Measurements from ENCODE around the gene RGP1. TPM values are rescaled to one million over a fixed set of nuclear protein-coding genes. Genes with fewer than 3 reads are reported as not detected.

Gene RGP1
- total RNA-seq, 1 experiment from 2014 or later = 13.4 TPM

- no peaks in the 10 kb centered on the region for H3K9me2 ChIP-seq (replicated peaks; ENCODE audit: insufficient read depth, low read length)
- H3K4me2 ChIP-seq (ENCODE audit: low read depth, low read length, poor library complexity, severe bottlenecking) = no peak overlapping the region
- H3K36me3 ChIP-seq (ENCODE audit: insufficient read depth, low read length) = peaks cover 25% of the 10 kb centered on the region; the same call in 1 of the 2 replicates
- H2AFZ ChIP-seq (ENCODE audit: low read length) = no peak overlapping the region
- peaks cover 3% of the 10 kb centered on the region; the same call in 1 of the 2 replicates for H4K20me1 ChIP-seq (ENCODE audit: insufficient read depth, low read depth, low read length)
- H3K4me3 ChIP-seq (ENCODE audit: low read length) = no peak overlapping the region
- no peaks in the 10 kb centered on the region for H3K9me3 ChIP-seq (ENCODE audit: low read length)
- no peak overlapping the region for H3K9ac ChIP-seq (ENCODE audit: low read length)
- peak; percentile 64 for DNase-seq
- H3K79me2 ChIP-seq (ENCODE audit: low read length) = peaks cover 58% of the 10 kb centered on the region
- peaks cover 37% of the 10 kb centered on the region for H3K4me1 ChIP-seq (ENCODE audit: low read length)
- H3K27me3 ChIP-seq (ENCODE audit: low read length) = no peaks in the 10 kb centered on the region
- H3K27ac ChIP-seq (ENCODE audit: low read length) = no peak overlapping the region
Measured at GRCh38 chr9:35726931-35727330, 22.2 kb upstream of the RGP1 start.

GRCh38 chr9:35727676-35728040 lies 21.4 kb upstream of the RGP1 start:
- Histone ChIP-seq H3K4me3 (ENCODE audit: low read length) (no peak overlapping the region), H3K79me2 (ENCODE audit: low read length) (peaks cover 58% of the 10 kb centered on the region), H4K20me1 (ENCODE audit: insufficient read depth, low read depth, low read length) (peaks cover 3% of the 10 kb centered on the region; the same call in 1 of the 2 replicates), H3K27me3 (ENCODE audit: low read length) (no peaks in the 10 kb centered on the region), H3K9me3 (ENCODE audit: low read length) (no peaks in the 10 kb centered on the region), H3K36me3 (ENCODE audit: insufficient read depth, low read length) (peaks cover 18% of the 10 kb centered on the region; the same call in 1 of the 2 replicates), H3K4me2 (ENCODE audit: low read depth, low read length, poor library complexity, severe bottlenecking) (no peak overlapping the region), H3K9ac (ENCODE audit: low read length) (no peak overlapping the region), H3K27ac (ENCODE audit: low read length) (no peak overlapping the region), H2AFZ (ENCODE audit: low read length) (no peak overlapping the region), H3K9me2 (replicated peaks; ENCODE audit: insufficient read depth, low read length) (no peaks in the 10 kb centered on the region), H3K4me1 (ENCODE audit: low read length) (peaks cover 37% of the 10 kb centered on the region)
- no peak for DNase-seq

GRCh38 chr9:35728041-35728971 lies 20.8 kb upstream of the RGP1 start:
- peaks cover 62% of the 10 kb centered on the region for H3K79me2 ChIP-seq (ENCODE audit: low read length)
- H3K9ac ChIP-seq (ENCODE audit: low read length) = peak overlapping the region; percentile 21; the same call in 1 of the 2 replicates
- H3K27ac ChIP-seq (ENCODE audit: low read length) = no peak overlapping the region
- no peaks in the 10 kb centered on the region for H3K9me3 ChIP-seq (ENCODE audit: low read length)
- peak overlapping the region; percentile 99 for H3K4me2 ChIP-seq (ENCODE audit: low read depth, low read length, poor library complexity, severe bottlenecking)
- no peak overlapping the region for H2AFZ ChIP-seq (ENCODE audit: low read length)
- peak overlapping the region; percentile 6; the same call in 1 of the 2 replicates for H3K4me3 ChIP-seq (ENCODE audit: low read length)
- no peaks in the 10 kb centered on the region for H3K27me3 ChIP-seq (ENCODE audit: low read length)
- peaks cover 42% of the 10 kb centered on the region for H3K4me1 ChIP-seq (ENCODE audit: low read length)
- no peaks in the 10 kb centered on the region for H3K9me2 ChIP-seq (replicated peaks; ENCODE audit: insufficient read depth, low read length)
- no peak for DNase-seq
- H4K20me1 ChIP-seq (ENCODE audit: insufficient read depth, low read depth, low read length) = peaks cover 3% of the 10 kb centered on the region; the same call in 1 of the 2 replicates
- peaks cover 16% of the 10 kb centered on the region; the same call in 1 of the 2 replicates for H3K36me3 ChIP-seq (ENCODE audit: insufficient read depth, low read length)

GRCh38 chr9:35729101-35729500 lies 20.0 kb upstream of the RGP1 start:
- Histone ChIP-seq H3K4me2 (ENCODE audit: low read depth, low read length, poor library complexity, severe bottlenecking) (peak overlapping the region; percentile 99), H3K9ac (ENCODE audit: low read length) (peak overlapping the region; percentile 98)

GRCh38 chr9:35729700-35730485 lies 19.2 kb upstream of the RGP1 start:
- Histone ChIP-seq H3K9ac (ENCODE audit: low read length) (peak overlapping the region; percentile 98), H2AFZ (ENCODE audit: low read length) (no peak overlapping the region), H4K20me1 (ENCODE audit: insufficient read depth, low read depth, low read length) (peaks cover 3% of the 10 kb centered on the region; the same call in 1 of the 2 replicates), H3K79me2 (ENCODE audit: low read length) (peaks cover 63% of the 10 kb centered on the region), H3K4me2 (ENCODE audit: low read depth, low read length, poor library complexity, severe bottlenecking) (peak overlapping the region; percentile 99), H3K4me3 (ENCODE audit: low read length) (peak overlapping the region; percentile 93), H3K27me3 (ENCODE audit: low read length) (no peaks in the 10 kb centered on the region), H3K27ac (ENCODE audit: low read length) (peak overlapping the region; percentile 79), H3K36me3 (ENCODE audit: insufficient read depth, low read length) (peaks cover 8% of the 10 kb centered on the region; the same call in 1 of the 2 replicates), H3K9me3 (ENCODE audit: low read length) (no peaks in the 10 kb centered on the region), H3K4me1 (ENCODE audit: low read length) (peaks cover 54% of the 10 kb centered on the region), H3K9me2 (replicated peaks; ENCODE audit: insufficient read depth, low read length) (no peaks in the 10 kb centered on the region)
- DNase-seq = peak; percentile 60

More at GRCh38 chr9:35729101-35729500, 20.0 kb upstream of the RGP1 start:
- Histone ChIP-seq H3K27ac (ENCODE audit: low read length) (no peak overlapping the region), H3K9me3 (ENCODE audit: low read length) (no peaks in the 10 kb centered on the region), H3K4me3 (ENCODE audit: low read length) (peak overlapping the region; percentile 93; the same call in 1 of the 2 replicates), H2AFZ (ENCODE audit: low read length) (no peak overlapping the region), H3K4me1 (ENCODE audit: low read length) (peaks cover 50% of the 10 kb centered on the region), H3K79me2 (ENCODE audit: low read length) (peaks cover 63% of the 10 kb centered on the region), H3K27me3 (ENCODE audit: low read length) (no peaks in the 10 kb centered on the region), H4K20me1 (ENCODE audit: insufficient read depth, low read depth, low read length) (peaks cover 3% of the 10 kb centered on the region; the same call in 1 of the 2 replicates), H3K9me2 (replicated peaks; ENCODE audit: insufficient read depth, low read length) (no peaks in the 10 kb centered on the region), H3K36me3 (ENCODE audit: insufficient read depth, low read length) (peaks cover 13% of the 10 kb centered on the region; the same call in 1 of the 2 replicates)
- no peak for DNase-seq

GRCh38 chr9:35730486-35730854 lies 18.6 kb upstream of the RGP1 start:
- peaks cover 3% of the 10 kb centered on the region; the same call in 1 of the 2 replicates for H4K20me1 ChIP-seq (ENCODE audit: insufficient read depth, low read depth, low read length)
- H3K27me3 ChIP-seq (ENCODE audit: low read length) = no peaks in the 10 kb centered on the region
- H2AFZ ChIP-seq (ENCODE audit: low read length) = no peak overlapping the region
- peak overlapping the region; percentile 93 for H3K4me3 ChIP-seq (ENCODE audit: low read length)
- peaks cover 12% of the 10 kb centered on the region; the same call in 1 of the 2 replicates for H3K36me3 ChIP-seq (ENCODE audit: insufficient read depth, low read length)
- no peaks in the 10 kb centered on the region for H3K9me3 ChIP-seq (ENCODE audit: low read length)
- DNase-seq = no peak
- H3K9ac ChIP-seq (ENCODE audit: low read length) = peak overlapping the region; percentile 98
- H3K27ac ChIP-seq (ENCODE audit: low read length) = peak overlapping the region; percentile 79
- peak overlapping the region; percentile 99 for H3K4me2 ChIP-seq (ENCODE audit: low read depth, low read length, poor library complexity, severe bottlenecking)
- peaks cover 65% of the 10 kb centered on the region for H3K79me2 ChIP-seq (ENCODE audit: low read length)
- H3K4me1 ChIP-seq (ENCODE audit: low read length) = peaks cover 54% of the 10 kb centered on the region
- no peaks in the 10 kb centered on the region for H3K9me2 ChIP-seq (replicated peaks; ENCODE audit: insufficient read depth, low read length)

GRCh38 chr9:35731415-35732184 lies 17.5 kb upstream of the RGP1 start:
- Histone ChIP-seq H4K20me1 (ENCODE audit: insufficient read depth, low read depth, low read length) (peaks cover 3% of the 10 kb centered on the region; the same call in 1 of the 2 replicates), H3K9me3 (ENCODE audit: low read length) (no peaks in the 10 kb centered on the region), H2AFZ (ENCODE audit: low read length) (no peak overlapping the region), H3K27ac (ENCODE audit: low read length) (peak overlapping the region; percentile 79), H3K4me1 (ENCODE audit: low read length) (peaks cover 54% of the 10 kb centered on the region), H3K9ac (ENCODE audit: low read length) (peak overlapping the region; percentile 98), H3K36me3 (ENCODE audit: insufficient read depth, low read length) (peaks cover 17% of the 10 kb centered on the region; the same call in 1 of the 2 replicates), H3K4me3 (ENCODE audit: low read length) (peak overlapping the region; percentile 93), H3K9me2 (replicated peaks; ENCODE audit: insufficient read depth, low read length) (no peaks in the 10 kb centered on the region), H3K4me2 (ENCODE audit: low read depth, low read length, poor library complexity, severe bottlenecking) (peak overlapping the region; percentile 99), H3K27me3 (ENCODE audit: low read length) (no peaks in the 10 kb centered on the region), H3K79me2 (ENCODE audit: low read length) (peaks cover 60% of the 10 kb centered on the region)
- peak; percentile 70 for DNase-seq
